Stimulated activated CD4-positive, alpha-beta T cell treated with anti-CD3 and anti-CD28 coated beads, Interleukin-1b, Interleukin-23, amount 100 ng/mL, for 24 hours (primary cell): ENCODE results near the gene PRKAA2.
"Not testable (repeated sequence)": the region's sequence is repeated elsewhere in the genome, so short reads cannot be mapped to it uniquely, and the experiment has no call there.

ENCODE experiments used
- DNase-seq, 4 experiments: peaks; one replicate each; pipeline ENCODE4 v3.0.0-alpha.2; 2020; ENCODE audit warnings: low read depth in 4 of 4, low spot score in 1 of 4

The PRKAA2 gene

DNA sequence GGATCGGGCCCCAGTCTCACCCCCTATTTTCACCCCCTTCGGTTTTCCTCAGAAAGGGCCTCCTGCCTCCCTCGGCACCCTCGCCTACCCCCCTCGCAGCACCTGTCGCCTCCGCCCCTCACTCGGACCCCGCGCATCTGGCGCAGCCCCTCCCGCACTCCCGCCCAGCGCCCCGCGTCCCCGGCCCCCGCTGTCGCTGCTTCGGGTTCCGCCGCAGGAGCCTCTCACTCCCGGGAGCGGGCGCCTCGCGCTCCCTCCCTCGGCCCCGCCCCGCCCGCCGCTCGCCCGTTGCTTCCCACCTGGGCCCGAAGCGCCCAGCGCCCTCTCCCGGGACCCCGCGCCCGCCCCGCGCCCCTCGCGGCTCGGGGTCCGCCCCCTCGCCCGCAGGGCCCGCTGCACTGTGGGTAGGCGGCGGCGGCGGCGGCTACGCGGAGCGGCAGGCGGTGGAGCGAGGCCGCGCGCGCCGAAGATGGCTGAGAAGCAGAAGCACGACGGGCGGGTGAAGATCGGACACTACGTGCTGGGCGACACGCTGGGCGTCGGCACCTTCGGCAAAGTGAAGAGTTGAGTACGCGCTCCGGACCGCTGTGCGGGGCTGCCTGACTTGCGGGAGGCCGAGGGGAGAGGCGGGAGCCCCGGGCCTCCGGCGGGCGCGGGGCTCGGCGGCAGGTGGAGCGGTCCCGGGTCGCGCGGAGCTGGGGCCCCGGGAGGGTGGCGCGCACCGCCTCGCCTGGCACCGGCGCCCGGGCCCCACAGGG is at the start of gene PRKAA2:
Gene PRKAA2 (plus strand): TSS at position 396 of the 758 bp plus-strand sequence. CDS start 74 bp downstream, at position 470.
- DNase-seq: no peak

GRCh38 chr1:56595397-56596191 is 49.5 kb upstream of the PRKAA2 start:
- not testable (repeated sequence) for DNase-seq

DNA sequence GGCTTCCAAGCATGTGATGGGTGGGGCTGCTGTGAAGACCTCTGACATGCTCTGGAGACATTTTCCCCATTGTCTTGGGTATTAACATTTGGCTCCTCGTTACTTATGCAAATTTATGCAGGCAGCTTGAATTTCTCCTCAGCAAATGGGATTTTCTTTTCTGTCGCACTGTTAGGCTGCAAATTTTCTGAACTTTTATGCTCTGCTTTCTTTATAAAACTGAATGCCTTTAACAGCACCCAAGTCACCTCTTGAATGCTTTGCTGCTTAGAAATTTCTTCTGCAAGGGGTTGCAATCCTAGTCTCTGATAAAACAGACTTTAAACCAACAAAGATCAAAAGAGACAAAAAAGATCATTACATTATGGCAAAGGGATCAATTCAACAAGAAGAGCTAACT is 35.0 kb upstream of the PRKAA2 start:
- DNase-seq: not testable (repeated sequence)

GRCh38 chr1:56610770-56611169 is 34.3 kb upstream of the PRKAA2 start:
- not testable (repeated sequence) for DNase-seq

- DNase-seq: no peak
Measured at GRCh38 chr1:56617141-56617540, 28.0 kb upstream of the PRKAA2 start.

GRCh38 chr1:56625819-56626440 is 19.2 kb upstream of the PRKAA2 start:
- DNase-seq: no peak

DNA sequence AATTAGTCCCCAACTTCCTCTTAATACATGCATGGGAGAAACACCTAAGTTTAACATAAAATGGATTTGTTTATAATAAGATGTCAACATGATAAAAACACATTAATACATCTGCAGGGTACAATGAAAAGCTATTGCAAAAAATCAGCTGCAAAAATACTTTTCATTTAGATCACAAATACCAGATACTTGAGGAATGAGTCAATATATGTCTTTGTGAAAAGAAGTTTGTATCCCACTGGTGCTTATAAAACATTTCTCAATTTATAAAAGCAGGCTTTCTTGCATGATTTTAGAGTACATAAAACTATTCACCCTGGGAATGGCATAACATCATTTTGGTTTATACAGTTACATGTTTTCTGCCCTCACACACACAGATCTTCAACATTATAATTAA is 18.6 kb upstream of the PRKAA2 start:
- DNase-seq: no peak

DNA sequence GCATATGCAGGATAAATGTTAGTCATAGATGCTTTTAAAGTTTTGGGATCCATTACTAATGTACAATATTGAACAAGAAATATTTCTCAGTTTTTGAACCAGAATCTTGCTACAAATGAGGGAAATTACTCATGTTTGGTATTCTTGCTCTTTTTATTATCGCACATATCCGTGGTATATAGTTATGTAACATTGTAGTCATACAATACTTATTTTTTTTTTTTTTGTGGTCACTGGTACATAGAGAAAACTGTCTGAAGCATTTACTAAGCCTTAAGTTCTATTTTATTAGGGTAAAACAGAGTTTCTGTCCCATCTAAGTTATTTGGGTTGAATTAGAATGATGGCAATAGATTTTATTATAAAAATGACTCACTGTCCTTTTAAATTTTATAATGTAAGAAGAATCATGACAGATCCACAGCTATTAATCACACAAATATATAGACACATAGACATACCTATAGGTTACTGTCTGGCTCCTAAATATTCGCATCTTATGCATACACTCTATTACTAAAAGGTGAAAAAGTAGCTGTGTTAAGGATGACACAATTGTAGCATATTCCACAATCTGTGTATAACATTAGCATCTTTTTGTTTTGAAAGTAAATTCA is 18.0 kb upstream of the PRKAA2 start:
- DNase-seq: no peak

DNA sequence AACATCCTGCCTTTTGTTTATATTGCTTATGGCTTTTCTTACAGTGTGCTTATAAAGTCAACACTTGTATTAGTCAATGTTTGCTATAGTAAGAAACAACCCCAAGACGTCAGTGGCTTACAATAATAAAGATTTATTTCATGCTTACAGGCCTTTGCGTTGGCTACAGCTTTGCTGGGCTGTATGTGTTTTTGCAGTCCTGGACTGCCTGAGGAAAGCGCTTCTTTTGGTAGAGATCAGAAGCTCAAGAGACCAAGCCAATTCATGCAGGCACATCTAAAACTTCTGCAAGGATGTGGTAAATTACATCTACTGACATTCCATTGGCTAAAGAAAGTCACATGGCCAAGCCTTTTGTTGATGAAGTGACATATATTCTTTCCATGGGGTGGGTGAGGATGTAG is 17.5 kb upstream of the PRKAA2 start:
- DNase-seq: no peak

GRCh38 chr1:56630786-56631185 is 14.3 kb upstream of the PRKAA2 start:
- no peak for DNase-seq

DNA sequence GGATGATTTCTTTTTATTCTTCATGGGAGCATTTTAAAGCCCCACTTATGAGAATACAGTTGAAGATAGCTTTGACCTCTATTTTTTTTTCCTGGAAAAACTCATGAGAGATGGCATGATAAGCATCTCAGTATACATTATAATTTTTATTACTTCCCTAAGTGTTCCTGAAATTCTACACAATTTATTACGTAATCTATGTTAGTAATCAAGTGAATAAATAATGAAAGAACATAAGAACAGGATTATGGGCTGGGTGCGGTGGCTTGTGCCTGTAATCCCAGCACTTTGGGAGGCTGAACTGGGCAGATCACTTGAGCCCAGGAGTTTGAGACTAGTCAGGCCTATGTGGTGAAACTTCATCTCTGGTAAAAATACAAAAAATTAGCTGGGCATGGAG is 13.2 kb upstream of the PRKAA2 start:
- no peak for DNase-seq

DNA sequence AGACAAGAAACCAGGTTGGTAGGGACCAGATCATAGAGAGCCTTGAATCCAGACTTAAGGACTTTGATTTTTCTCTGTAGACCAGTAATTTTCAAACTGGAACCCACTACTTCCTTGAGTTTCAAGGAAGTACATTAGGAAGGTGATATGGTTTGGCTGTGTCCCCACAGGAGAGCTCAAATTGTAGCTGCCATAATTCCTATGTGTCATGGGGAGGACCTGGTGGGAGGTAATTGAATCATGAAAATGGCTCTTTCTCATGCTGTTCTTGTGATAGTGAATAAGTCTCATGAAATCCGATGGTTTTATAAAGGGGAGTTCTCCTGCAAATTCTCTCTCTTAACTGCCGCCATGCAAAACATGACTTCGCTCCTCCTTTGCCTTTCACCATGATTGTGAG is 10.1 kb upstream of the PRKAA2 start:
- DNase-seq: no peak

GRCh38 chr1:56638248-56638647 is 6.9 kb upstream of the PRKAA2 start:
- no peak for DNase-seq

DNA sequence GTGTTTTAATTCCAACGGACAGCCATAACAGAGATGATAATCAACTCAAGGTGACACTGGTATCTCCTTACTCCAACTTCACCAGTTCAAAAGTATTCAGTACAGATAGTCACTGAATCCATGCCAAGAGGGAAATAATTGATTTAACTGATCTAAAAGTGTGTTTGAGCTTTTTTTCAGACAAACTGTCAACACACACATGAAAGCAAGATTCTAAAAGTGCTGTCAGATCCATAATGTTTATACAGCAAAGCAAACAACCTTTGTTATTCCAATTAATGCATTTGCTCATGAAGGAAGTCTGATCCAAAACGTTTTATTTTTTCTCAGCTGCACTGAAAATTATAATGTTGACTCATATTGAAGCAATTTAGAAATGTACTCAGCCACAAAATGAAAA is 5.9 kb upstream of the PRKAA2 start:
- DNase-seq: no peak

DNA sequence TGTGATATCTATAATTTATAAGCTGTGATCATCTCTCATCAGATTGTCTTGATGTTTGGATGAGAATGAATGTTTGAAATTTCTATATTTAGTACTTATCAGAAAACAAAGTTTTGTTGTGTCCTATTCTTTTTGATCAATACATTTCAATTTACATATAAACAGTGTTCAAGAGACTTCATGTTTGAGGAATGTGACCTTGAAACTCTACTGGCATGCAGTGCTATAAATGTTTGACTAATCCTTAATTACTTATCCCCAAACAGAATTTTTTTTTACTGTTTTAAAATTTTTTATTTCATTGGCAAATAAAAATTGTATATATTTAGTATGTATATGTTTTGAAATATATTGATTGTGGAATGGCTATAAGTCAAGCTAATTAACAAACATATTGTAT is 1.5 kb upstream of the PRKAA2 start:
- DNase-seq: no peak

DNA sequence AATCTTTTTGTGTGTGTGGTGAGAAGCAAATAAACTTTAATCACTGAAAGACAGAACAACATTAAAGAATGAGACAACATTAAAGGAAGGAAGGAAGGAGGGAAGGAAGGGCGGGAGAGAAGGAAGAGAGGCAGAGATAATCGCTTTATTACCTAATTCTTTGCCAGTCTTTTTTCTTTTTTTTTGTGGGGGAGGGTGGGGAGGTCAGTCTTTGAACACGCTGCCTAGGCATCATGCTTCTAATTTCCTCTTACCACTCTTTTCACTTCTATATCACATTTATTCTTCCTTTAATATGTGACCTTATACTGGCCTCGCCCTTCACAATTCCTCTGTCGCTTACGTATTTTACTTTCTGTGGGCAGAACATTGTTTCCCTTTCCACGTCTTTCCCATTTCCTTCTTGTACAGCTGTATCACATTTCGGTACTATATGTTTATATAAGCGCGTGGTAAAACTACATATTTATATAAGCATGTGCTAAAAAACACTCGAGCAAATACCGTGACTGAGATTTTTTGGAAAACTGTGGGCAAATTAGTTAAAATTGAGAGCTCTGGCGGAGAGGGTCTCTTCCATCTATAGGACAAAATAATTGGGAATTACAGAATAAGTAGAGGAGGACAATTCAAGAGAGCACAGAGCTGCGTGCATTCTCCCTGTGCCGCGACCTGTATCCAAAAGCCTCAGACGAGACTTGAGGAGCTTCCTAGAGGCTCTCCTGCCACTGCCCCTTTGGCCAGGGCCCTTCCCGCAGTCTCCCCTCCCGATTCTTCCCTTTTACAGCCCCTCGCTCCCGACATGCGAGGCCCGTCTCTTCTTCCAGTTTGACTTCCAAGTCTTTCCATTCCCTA is 823 bp upstream of the PRKAA2 start:
- DNase-seq: no peak

DNA sequence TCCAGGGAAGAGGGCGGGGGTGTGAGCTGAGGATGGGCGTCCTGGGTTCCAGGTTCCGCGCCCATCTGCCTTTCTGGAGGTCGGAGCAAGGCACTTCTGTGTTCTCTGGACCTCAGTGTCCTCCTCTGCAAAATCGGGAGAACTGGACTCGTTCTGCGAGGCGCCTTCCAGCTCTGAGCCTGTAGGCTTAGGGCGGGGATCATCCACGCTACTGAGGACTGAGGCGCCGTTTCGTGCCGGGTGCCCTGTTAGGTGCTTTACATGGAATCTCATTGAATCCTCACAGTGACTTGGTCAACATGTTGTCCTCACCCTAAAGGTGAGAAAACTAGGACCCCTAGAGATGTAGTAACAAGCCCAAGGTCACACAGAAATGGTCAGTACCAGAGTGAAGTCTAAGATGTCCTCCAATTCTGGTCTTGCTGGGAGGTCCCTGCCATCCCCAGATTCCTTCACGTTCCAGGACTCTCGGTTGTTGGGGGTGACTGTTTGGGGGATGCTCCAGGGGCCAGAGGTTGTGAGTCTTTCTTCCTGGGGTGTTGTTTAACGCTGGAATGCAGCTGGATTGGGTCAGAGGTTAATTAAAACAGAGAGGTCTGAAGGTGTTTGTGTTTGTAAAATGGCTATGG is 677 bp downstream of the PRKAA2 start:
- DNase-seq: no peak

DNA sequence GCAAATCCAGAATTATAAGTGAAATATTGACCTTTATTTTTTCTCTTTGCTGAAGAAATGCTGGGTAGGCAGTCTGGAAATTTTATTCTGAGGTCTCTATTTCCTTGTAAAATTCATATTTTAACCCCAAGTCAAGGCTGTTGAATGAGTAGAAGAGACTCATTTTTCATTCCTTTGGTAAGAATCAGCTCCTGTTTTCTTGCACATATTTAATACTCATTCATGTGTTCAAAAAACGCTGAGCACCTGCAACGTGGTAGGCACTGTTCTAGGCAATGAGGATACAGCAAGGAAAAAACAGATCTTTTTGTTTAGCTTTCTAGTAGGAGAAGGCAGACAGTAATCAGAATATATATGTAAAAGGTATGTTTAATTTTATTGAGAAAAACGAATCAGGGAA is 1.5 kb downstream of the PRKAA2 start:
- DNase-seq: no peak

- no peak for DNase-seq
Measured at GRCh38 chr1:56647106-56647505, 2.0 kb downstream of the PRKAA2 start.

- DNase-seq: no peak
Measured at GRCh38 chr1:56648546-56648945, 3.4 kb downstream of the PRKAA2 start.
